ENCODE measurements around the gene GTF2A1.
"Not testable (repeated sequence)": the region's sequence is repeated elsewhere in the genome, so short reads cannot be mapped to it uniquely, and the experiment has no call there.

GTF2A1 gene

GRCh38 chr14:81220830-81221578, at the start of gene GTF2A1:
GTF2A1 (minus strand) TSS chr14:81220959; CDS start chr14:81220518, 441 bp downstream.
- DNase-seq (ENCODE audit: low read depth, low spot score), result peak; percentile 76

- no peak for DNase-seq (ENCODE audit: low read depth, low spot score)
Observed at GRCh38 chr14:81269979-81270375, 49.2 kb upstream of the GTF2A1 start.

GRCh38 chr14:81269100-81269978, 48.6 kb upstream of the GTF2A1 start:
- peak; percentile 33 for DNase-seq (ENCODE audit: low read depth, low spot score)

GRCh38 chr14:81268016-81268416, 47.3 kb upstream of the GTF2A1 start:
- no peak for DNase-seq (ENCODE audit: low read depth, low spot score)

GRCh38 chr14:81265636-81266169, 44.9 kb upstream of the GTF2A1 start:
- no peak for DNase-seq (ENCODE audit: low read depth, low spot score)

- DNase-seq (ENCODE audit: low read depth, low spot score), result no peak
Observed at GRCh38 chr14:81264671-81265070, 43.9 kb upstream of the GTF2A1 start.

- no peak for DNase-seq (ENCODE audit: low read depth, low spot score)
Observed at GRCh38 chr14:81263777-81264410, 43.1 kb upstream of the GTF2A1 start.

DNA sequence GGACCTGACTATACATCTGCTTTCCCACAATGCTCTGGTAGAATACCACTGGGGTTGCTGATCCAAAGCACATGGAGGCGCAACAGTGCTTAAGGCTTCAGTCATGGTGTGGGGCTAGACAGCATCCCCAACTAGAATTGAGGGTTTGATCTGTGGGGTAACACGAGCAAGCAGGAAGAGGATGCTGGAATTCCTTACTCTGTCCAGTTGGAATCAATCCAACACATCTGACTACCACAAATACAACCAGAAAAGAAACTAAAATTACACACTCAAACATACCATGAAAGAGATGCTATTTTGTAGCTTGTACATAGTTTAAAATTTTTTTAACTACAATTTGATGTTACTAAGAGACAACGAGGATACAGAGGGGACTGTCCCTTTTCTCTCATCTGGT, 40.4 kb upstream of the GTF2A1 start:
- DNase-seq (ENCODE audit: low read depth, low spot score), result no peak

DNA sequence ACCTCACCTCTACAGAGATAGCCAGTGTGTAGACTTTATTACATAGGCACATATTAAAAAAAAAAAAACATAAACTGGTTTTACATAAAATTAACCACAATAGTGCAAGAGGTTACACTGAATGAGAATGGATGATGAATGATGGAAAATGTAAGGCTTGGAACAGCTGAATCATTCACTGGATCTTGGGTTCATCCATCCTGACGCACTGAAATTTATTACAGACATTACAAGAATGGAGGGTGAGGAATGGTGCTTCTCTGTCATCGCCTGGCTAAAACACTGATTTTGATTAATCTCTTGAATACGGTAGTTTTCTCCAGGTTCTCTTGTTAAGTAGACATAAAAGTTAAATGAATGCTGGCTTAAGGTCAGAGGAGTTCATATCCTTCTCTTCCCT, 40.0 kb upstream of the GTF2A1 start:
- no peak for DNase-seq (ENCODE audit: low read depth, low spot score)

DNA sequence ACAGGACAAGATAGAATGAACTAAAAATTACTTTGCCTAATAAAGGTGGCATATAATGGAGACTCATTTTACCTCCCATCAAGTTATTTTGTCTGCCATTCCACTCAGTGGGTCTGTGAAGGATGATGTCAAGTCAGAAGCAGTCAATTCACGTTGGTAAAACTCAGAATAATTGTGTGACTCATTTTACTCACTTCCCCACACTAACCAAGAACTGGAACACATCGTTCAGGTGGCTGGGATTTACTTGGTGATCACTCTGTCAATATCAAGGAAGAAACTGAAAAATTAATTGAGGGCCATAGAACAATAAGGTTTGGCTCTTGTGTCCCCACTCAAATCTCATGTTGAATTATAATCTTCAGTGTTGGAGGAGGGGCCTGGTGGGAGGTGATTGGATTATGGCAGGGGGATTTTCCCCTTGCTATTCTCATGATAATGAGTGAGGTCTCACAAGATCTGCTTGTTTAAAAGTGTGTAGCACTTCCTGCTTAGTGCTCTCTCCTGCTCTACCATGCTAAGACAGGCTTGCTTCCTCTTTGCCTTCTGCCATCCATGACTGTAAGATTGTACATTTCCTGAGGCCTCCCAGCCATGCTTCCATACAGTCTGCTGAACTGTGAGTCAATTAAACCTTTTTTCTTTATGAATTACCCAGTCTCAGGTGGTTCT, 35.7 kb upstream of the GTF2A1 start:
- no peak for DNase-seq (ENCODE audit: low read depth, low spot score)

DNA sequence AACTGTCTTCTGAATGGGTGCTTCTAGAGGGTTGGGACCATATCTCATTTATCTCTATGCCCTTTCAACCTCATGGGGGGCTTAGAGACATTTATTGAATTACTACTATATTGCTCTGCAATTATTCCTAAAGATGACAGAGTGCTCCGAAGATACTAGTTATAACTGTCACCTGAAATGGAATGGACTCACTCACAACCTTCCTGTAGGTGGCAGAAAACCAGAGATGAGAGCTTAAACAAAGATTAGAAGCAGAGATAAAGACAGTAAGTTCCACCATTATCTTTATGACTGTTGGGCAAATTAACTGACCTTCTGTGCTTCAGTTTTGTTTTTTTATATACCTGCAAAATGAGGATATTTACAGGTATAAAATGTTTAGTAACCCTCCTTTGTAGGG, 31.5 kb upstream of the GTF2A1 start:
- DNase-seq (ENCODE audit: low read depth, low spot score), result no peak

DNA sequence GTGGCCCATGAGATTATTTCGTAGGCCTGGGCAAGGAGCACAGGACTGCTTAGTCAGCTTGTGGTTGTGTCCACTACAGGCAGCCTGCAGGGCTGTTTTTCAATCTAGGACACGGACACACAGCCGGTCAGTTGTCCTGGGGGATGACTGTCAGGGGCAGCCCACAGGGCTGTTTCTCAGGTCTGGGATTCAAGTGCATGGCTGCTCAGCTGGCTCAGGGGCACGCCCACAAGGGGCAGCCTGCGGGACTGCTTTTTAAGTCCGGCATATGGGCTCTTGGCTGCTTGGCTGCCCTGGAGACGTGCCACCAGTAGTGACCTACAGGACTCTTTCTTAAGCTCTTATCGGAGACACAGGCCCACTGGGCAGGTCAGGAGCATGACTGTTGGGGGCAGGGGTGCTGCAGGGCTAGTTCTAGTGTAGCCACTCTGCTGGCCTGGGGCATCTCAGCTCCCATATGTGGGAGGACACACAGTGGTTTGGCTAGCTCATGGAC, 26.6 kb upstream of the GTF2A1 start:
- DNase-seq (ENCODE audit: low read depth, low spot score), result no peak

DNA sequence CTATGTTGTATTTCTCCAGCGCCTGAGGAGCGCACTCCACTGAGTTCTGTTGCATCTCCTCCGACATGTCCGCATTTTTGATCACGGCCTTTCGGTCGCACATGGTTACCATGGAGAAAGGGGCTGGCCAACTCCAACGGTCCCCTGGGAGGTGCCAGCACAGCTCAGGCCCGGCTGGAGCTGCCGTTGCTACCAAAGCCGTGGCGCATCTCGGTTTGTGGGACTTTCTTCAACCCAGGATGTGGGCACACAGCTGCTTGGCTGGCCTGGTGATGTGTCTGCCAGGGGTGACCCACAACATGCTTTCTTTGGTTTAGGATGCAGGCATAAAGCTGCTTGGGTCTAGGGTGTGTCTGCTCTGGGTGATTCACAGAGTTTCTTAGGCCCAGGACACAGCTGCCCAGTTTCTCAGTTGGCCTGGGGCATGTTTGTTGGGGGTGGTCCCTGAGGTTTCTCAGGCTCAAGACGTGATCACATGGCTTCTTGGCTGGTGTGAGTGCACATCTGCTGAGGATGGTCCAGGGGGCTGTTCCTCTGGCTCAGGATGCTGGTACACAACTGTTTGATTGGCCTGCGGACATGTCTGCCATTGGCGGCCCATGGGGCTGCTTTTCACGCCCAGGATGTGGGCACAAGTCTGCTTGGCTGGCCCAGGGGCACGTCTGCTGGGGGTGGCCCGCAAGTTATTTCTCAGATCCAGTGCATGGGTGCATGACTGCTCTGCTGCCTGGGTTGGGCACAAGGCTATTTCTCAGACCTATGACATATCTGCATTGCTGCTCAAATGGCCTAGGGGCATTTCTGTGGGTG, 25.9 kb upstream of the GTF2A1 start:
- DNase-seq (ENCODE audit: low read depth, low spot score), result no peak

GRCh38 chr14:81245771-81246170, 25.0 kb upstream of the GTF2A1 start:
- no peak for DNase-seq (ENCODE audit: low read depth, low spot score)

- DNase-seq (ENCODE audit: low read depth, low spot score), result not testable (repeated sequence)
Observed at GRCh38 chr14:81244431-81244830, 23.7 kb upstream of the GTF2A1 start.

DNA sequence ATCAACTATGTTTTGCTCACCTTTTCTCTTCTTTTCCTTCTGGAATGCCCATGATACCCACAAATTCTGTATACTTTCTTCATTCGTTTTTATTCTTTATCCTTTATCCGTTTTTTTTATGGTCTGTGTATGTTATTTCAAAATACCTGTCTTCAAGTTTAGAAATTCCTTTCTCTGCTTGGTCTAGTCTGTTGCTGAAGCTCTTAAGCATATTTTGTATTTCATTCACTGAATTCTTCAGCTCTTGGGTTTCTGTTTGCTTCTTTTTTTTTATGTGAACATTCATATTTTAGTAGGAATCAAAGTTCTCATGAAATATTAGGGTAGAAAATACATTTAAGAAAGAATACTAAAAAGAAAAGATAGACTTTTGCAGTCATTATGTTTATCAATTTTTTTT, 22.7 kb upstream of the GTF2A1 start:
- no peak for DNase-seq (ENCODE audit: low read depth, low spot score)

DNA sequence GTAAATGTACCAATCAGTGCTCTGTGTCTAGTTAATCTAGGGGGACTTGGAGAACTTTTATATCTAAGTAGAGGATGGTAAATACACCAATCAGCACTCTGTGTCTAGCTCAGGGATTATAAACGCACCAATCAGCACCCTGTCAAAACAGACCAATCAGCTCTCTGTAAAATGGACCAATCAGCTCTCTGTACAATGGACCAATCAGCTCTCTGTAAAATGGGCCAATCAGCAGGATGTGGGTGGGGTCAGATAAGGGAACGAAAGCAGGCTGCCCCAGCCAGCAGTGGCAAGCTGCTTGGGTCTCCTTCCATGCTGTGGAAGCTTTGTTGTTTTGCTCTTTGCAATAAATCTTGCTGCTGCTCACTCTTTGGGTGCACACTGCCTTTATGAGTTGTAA, 16.1 kb upstream of the GTF2A1 start:
- DNase-seq (ENCODE audit: low read depth, low spot score), result not testable (repeated sequence)

GRCh38 chr14:81236138-81236537, 15.4 kb upstream of the GTF2A1 start:
- no peak for DNase-seq (ENCODE audit: low read depth, low spot score)

DNA sequence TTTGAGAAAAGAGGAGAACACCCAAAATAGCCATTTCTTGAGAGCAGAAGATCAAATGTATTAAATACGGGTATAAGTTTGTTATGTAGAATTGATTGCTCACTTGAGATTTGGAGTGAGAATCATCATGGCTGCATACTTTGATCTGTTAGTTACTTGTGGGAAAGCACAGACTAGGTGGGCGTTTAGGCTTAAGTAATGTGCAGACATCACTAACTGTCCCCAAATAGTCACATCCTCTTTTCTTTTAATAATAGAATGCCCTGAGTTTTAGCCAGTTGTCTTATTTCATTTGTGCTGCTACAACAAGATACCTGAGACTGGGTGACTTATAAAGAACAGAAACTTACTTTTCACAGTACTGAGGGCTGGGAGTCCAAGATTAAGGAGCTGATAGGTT, 14.3 kb upstream of the GTF2A1 start:
- no peak for DNase-seq (ENCODE audit: low read depth, low spot score)

DNA sequence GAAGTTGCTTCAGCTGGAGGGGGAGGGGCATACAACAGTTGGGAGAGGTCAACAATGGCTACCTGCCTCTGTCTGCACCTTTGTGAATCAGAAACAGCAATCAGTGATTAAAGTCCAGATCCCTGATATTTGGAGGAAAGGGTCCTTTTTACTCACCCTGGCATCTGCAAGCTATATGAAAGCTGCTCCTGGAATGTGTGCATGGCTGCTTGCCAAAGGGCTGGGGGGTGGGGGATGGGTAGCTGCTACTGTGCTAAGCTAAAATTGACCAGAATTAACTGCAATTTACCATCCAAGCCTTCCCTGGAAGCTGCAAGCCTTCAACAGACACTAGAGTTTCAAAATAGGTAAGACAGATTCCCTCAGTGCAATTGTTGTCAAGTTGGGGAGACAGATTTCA, 13.5 kb upstream of the GTF2A1 start:
- DNase-seq (ENCODE audit: low read depth, low spot score), result no peak

- DNase-seq (ENCODE audit: low read depth, low spot score), result no peak
Observed at GRCh38 chr14:81233615-81234014, 12.9 kb upstream of the GTF2A1 start.

Data from iPS DF 19.7 (cell line).